HG02885 (cell line): Measurements from ENCODE around the gene CDC42EP4.
"Not testable (repeated sequence)": the region's sequence is repeated elsewhere in the genome, so short reads cannot be mapped to it uniquely, and the experiment has no call there.

Experiments used
- ATAC-seq: cut with Tn5 transposase; IDR thresholded peaks from one replicate; pipeline ENCODE4 v1.9.1; 2021; ENCODE audit warnings: mild to moderate bottlenecking; ENCODE audit not compliant: unreplicated experiment, poor library complexity

CDC42EP4 gene

DNA sequence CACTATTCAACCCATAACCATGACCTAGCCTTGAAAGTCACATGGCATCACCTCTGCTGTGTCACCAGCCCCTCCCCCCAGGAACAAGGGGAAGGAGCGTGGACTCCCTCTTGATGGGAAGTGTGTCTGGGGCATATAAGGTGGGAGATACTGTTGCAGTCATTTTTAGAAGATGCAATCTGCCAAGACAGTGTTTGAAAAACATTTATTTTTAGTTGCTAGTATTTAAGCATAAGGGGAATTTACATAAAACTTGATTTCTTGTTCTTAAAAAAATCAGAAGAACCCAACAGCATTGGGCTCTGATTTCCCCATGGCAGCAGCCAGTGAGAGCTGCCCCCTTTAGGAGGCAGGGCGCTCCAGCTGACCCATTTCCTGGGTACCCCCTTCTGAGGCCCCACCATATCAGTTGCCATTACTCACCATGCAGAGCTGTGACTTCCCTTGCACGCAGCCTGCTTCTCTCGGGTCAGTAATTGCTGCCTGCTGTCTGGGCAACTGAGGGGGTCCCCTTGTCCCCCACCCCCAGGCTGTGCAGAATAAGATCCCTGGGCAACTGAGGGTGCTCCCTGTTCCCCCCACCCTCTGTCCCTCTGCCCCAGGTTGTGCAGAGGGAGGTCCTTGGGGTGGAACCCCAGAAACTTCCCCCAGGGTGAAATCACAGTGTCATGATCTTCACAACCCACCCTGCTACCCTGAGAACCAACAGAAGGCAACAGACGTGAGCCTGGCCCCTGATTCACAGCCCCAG, 11.8 kb upstream of the CDC42EP4 start:
- ATAC-seq, result no peak

DNA sequence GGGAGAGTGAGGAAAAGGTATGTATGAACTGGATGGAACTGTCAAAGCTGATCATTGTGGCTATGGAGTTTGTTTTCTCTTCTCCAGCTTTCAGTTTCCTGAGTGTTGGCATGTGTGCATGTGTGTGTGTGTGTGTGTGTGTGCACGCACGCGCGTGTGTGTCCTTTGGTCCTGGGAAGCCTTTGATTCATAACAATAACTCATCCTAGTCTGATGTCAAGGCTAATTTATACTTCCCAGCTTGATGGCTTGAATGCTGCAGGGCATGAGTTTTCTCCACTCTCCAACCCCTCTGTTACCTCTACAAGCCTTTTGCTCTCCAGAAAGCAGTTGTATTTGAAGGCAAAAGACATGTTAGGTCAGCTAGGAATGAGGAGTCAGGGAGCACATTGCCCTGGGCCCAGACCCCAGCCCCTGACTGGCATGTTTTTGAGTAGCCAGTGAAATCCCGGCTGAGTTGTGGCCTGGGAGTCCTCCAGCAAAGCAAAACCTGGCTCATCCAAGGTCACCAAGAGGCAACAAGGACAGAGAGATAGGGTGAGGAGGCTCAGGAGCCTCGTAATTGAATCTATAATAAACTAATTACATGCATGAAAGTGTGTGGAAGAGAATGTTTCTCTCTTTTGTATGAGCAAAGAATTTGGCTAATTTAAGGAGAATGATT, 8.9 kb upstream of the CDC42EP4 start:
- ATAC-seq, result no peak

DNA sequence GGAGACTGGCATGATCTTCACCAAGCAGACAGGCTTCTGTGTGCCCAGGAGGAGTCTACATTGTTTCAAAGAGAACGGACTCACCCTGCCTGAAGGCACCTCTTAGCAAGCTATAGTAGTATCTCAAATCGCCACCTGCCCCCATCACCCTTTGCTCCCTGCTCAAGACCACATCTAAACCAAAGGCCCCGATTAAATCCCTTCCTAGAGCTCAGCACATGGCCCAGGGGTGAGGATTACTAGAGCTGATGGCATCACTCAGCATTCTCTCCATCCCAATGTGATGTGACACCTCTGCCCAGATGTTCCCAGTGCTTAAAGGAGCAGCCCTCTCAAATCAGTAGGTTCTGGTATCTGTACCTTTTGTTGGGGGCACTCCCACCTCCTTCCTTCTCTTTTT, 8.0 kb upstream of the CDC42EP4 start:
- ATAC-seq, result no peak

GRCh38 chr17:73318836-73319235, 7.0 kb upstream of the CDC42EP4 start:
- no peak for ATAC-seq

GRCh38 chr17:73318427-73318813, 6.6 kb upstream of the CDC42EP4 start:
- no peak for ATAC-seq

DNA sequence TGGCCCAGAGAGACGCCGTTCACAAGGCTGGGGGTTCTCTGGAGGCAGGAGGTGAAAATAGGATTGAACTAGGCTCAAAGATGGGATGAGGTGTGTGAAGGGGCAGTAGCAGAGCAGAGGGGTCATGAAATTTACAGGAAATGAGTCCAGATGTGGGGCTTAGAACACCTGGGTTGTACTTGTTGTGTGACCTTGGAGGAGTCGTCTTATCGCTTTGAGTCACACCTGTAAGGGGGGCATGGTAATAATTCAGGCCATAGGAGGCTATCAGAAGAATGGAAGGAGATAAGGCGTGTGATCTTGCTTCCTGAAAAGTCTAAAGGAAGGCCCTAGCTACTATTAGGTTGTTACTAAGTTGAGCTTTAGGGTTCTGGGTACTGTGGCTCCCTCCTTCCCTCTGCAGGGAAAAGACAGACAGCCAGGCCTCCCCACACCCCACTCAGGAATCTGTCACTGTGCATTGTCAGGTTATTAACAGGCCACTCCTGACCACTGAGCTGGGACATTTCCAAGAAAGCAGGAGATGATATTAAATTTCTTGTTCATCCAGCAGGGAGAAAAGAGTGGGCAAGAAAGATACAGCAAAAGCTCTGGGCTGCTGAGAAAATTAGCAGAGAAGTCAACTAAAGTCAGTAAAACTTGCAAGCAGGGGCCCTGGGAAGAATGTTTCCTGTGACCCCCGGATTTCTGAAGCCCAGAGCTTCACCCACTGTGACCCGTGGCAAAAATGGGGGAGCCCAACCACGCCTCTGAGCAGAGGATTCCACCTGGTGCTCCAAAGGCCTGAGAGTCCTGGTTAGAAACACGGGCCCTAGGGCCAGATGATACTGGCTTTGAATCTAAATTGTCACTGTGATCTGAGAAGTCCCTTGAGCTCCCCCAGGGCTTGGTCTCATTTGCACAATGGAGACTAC, 6.0 kb upstream of the CDC42EP4 start:
- peak; percentile 7 for ATAC-seq

DNA sequence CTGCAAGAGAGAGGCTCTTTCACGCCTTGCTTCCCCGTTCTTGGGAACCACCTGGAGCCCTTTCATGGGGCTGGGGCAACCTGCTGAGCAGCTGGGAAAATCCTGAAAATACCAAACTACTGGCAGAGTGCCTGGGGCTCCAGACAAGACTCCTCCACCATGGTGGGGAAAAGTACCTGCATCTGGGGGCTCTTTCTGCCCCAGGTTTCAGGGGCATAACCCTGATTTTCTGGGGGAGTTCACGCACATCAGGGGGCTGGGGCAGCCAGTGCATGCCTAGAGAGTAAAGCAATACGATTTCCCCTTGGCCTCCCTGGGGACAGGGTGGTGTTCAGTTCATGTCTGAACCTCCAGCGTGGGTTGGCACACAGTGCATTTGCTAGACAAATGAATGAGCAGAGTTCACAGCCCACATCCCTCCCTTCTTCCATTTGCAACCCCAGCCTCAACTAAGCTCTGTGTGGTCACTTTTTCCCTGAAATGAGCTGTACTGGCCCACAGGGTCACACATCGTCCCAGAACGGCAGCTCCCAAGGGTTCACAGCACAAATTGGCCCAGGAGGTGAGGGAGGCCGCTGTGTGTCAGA, 5.2 kb upstream of the CDC42EP4 start:
- ATAC-seq, result peak; percentile 77

GRCh38 chr17:73315471-73315870, 3.7 kb upstream of the CDC42EP4 start:
- no peak for ATAC-seq

DNA sequence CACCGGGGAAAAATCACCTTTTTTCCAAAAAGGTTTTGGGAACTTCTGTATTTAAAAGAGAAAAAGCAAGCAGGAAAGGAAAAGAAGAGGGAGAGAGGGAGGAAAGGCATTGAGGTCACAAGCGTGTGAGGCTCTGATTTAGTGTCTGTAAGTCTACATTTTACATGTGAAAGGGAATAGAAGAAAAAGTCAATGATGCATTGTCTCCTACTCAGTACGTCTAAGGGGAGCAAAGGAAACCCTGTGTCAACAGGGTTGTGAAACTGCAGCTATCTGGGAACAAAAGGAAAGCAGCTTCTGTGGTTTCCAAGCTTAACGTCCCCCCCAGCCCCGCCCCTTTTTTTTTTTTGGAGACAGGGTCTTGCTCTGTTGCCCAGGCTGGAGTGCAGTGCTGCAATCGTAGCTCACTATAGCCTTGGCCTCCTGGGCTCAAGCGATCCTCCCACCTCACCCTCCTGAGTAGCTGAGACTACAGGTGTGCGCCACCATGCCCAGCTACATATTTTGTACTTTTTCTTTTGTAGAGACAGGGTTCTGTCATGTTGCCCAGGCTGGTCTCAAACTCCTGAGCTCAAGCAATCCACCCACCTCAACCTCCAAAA, 1.8 kb upstream of the CDC42EP4 start:
- ATAC-seq, result no peak

- ATAC-seq, result not testable (repeated sequence)
Measured at GRCh38 chr17:73312887-73313286, 1.1 kb upstream of the CDC42EP4 start.

DNA sequence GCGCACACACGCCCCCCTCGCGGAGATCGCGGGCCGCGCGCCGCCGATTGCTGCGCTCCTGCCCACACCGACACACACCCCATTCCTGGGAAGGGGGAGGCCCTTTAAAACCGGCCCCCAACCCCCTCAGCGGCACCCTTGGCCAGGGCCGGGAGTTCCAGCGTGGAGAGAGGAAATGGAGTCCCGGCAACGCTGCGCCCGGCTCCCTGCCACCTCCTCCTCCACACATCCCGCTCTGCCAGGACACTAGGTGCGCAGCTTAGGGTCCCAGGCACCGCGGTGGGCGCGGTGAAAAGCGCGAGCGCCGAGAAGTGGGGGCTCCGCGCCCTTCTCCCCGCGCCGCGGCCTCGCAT, 397 bp downstream of the CDC42EP4 start:
- peak; percentile 3 for ATAC-seq

GRCh38 chr17:73309727-73310596, 1.8 kb downstream of the CDC42EP4 start:
- no peak for ATAC-seq

- ATAC-seq, result not testable (repeated sequence)
Measured at GRCh38 chr17:73308959-73309358, 2.8 kb downstream of the CDC42EP4 start.

GRCh38 chr17:73308017-73308823, 3.6 kb downstream of the CDC42EP4 start:
- ATAC-seq, result no peak

DNA sequence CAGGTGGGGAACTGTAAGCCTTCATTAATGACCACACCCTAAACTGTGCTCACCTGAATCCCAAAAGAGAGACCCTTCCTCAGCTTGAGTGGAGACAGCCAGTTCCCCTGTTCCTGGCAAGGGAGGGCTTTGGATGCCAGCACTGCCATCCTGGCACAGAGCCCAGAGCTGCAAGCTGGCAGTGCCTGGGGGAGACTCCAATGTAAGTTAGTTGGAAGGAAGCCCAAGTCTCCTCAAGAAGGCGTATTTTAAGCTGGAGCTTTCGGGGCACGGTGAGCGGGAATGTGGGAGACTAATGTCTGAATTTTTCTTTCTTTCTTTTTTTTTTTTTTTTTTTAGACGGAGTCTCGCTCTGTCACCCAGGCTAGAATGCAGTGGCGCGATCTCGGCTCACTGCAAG, 4.7 kb downstream of the CDC42EP4 start:
- ATAC-seq, result no peak

- no peak for ATAC-seq
Measured at GRCh38 chr17:73305845-73306836, 5.7 kb downstream of the CDC42EP4 start.
